ENCODE measurements around the gene FOXC2. TPM values are rescaled to one million over a fixed set of nuclear protein-coding genes. Genes with fewer than 3 reads are reported as not detected.

The FOXC2 gene
- total and polyA plus RNA-seq, 2 donors (not counting 3 experiments of a cell fraction or from before 2014, with no cell fraction given) = 7.7 to 44.0 TPM

DNA sequence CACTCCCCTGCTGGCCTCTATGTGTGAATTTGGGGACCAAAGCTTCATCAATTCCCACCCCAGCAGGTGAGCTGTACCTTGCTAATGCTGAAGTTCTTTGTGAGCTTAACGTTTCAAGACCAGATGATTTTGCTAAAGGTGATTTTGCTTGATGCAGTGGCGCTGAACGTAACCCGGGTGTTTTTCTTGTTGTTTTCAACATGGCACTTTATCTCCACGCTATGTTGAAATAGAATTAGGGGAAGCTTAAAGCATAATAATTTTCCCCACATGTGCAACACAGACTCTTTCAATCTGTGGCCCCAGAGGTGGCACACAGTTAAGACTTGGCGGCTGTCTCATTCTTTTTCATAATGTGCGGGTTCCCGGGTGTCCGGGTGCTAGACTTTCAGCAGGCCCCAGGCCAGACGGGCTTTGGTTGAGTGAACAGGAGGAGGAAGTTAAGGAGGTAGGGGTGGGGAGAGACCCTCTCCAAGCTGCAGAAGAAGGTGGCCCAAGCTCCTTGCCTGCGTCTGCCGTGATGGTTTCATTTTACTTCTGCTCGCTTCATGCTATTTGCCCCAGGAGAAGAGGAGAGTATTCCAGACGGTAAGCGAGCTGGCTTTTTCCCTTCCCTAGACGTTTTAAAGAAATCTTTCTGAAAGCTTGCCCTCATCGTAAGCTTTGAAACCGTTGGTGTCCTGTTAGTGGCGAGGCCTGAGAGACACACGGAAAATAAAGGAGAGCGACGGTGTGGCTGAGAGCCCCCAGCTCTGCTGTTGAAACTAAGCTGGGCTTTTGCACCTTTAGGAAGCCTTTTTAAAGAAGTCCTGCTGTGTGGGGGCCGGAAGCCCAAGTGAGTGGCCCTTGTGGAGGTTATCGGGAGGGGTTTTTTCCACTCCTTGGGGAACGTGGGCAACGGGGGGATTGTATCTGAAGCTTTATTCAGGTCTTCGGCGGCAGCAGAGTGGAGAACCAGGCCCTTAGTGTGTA, 4.2 kb downstream of the FOXC2 start:
- H3K27ac ChIP-seq (ENCODE audit: insufficient read depth, low read depth, low read length) = peak overlapping the region; percentile 78
- peak overlapping the region; percentile 86 for H3K9ac ChIP-seq (replicated peaks; ENCODE audit: extremely low read depth, insufficient read depth, low read length)
- dilution Hi-C loops (cut with MboI; ENCODE audit: extremely low pct_ligation_motif_present, low sequenced_read_pairs) = no loop called here
- DNase-seq (ENCODE audit: low read depth, low spot score) (peak; percentile 57), FAIRE-seq (peak; percentile 55)
- H3K9me1 ChIP-seq (replicated peaks; ENCODE audit: control insufficient read depth, extremely low read depth, insufficient read depth, low read length) = no peaks in the 10 kb centered on the region
- peaks cover 93% of the 10 kb centered on the region for H3K79me2 ChIP-seq (ENCODE audit: control insufficient read depth, insufficient read depth, low read length)
- peaks cover 35% of the 10 kb centered on the region for H3K4me1 ChIP-seq (ENCODE audit: control insufficient read depth, extremely low read depth, insufficient read depth, low read length)
- no peaks in the 10 kb centered on the region for H4K20me1 ChIP-seq (replicated peaks; ENCODE audit: control insufficient read depth, extremely low read depth, insufficient read depth, low read length)
- POLR2A ChIA-PET = interaction anchor here (0.9 kb wide), 1 partner anchor 266 kb away, joined by 4 read pairs; no protein-coding TSS in a partner anchor
- BruUV-seq (replicated peaks) = TSS peak; percentile 27
- H3K36me3 ChIP-seq (ENCODE audit: control insufficient read depth in 2 of 2, extremely low read depth in 1 of 2, insufficient read depth in 2 of 2, low read length in 2 of 2) = peaks cover 5 to 10% of the 10 kb centered on the region in 2 experiments
- H3K9me3 ChIP-seq (replicated peaks; ENCODE audit: control insufficient read depth, insufficient read depth, low read length) = no peaks in the 10 kb centered on the region
- no peak for TF ChIP-seq FOS (IDR thresholded peaks at IDR 0.05; ENCODE audit: borderline replicate concordance, insufficient read depth, low read length)
- TF ChIP-seq JUN (IDR thresholded peaks at IDR 0.05; ENCODE audit: borderline replicate concordance, insufficient read depth, insufficient read length, low read depth) = no peak
- TF ChIP-seq EZH2 (IDR thresholded peaks at IDR 0.05; ENCODE audit: borderline replicate concordance, low read depth, low read length, severe bottlenecking) = no peak
- TF ChIP-seq, protein P1, sequence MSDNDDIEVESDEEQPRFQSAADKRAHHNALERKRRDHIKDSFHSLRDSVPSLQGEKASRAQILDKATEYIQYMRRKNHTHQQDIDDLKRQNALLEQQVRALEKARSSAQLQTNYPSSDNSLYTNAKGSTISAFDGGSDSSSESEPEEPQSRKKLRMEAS (IDR thresholded peaks at IDR 0.05; ENCODE audit: insufficient read depth, insufficient read length) = no peak
- no peak for TF ChIP-seq MYC (IDR thresholded peaks at IDR 0.05; ENCODE audit: low read depth, low read length)
- TF ChIP-seq POLR2A (IDR thresholded peaks at IDR 0.05; ENCODE audit: low read depth, low read length) = no peak
- TF ChIP-seq, protein P2, sequence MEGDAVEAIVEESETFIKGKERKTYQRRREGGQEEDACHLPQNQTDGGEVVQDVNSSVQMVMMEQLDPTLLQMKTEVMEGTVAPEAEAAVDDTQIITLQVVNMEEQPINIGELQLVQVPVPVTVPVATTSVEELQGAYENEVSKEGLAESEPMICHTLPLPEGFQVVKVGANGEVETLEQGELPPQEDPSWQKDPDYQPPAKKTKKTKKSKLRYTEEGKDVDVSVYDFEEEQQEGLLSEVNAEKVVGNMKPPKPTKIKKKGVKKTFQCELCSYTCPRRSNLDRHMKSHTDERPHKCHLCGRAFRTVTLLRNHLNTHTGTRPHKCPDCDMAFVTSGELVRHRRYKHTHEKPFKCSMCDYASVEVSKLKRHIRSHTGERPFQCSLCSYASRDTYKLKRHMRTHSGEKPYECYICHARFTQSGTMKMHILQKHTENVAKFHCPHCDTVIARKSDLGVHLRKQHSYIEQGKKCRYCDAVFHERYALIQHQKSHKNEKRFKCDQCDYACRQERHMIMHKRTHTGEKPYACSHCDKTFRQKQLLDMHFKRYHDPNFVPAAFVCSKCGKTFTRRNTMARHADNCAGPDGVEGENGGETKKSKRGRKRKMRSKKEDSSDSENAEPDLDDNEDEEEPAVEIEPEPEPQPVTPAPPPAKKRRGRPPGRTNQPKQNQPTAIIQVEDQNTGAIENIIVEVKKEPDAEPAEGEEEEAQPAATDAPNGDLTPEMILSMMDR (IDR thresholded peaks at IDR 0.05; ENCODE audit: extremely low read depth in 1 of 2, insufficient read depth in 1 of 2, low read depth in 1 of 2, low read length in 2 of 2) = no peak
- TF ChIP-seq POLR2AphosphoS5 (IDR thresholded peaks at IDR 0.05; ENCODE audit: insufficient read depth, low read depth, low read length) = no peak
- TF ChIP-seq GATA2 (IDR thresholded peaks at IDR 0.05; ENCODE audit: insufficient read depth, insufficient read length, low read depth, low read length) = no peak
- no peak overlapping the region for H2AFZ ChIP-seq (ENCODE audit: low read depth, low read length)
- intact Hi-C loops (cut with micrococcal nuclease) = loop anchor here (1.0 to 2.0 kb wide), 2 partner anchors 94 to 109 kb away; no protein-coding TSS in a partner anchor
- H3K27me3 ChIP-seq (ENCODE audit: control insufficient read depth in 2 of 2, insufficient read depth in 2 of 2, low read length in 2 of 2) = no peaks in the 10 kb centered on the region
- peak overlapping the region; percentile 88 to 99 (median 94) for H3K4me3 ChIP-seq (replicated peaks in 1 of 3; ENCODE audit: insufficient read depth in 1 of 3, low read depth in 1 of 3, low read length in 3 of 3)
- CTCF ChIA-PET = interaction anchor here (0.9 to 10.4 kb wide), 14 partner anchors 91 to 727 kb away, joined by 3 to 283 read pairs (median 4); no protein-coding TSS in a partner anchor
- H3K4me2 ChIP-seq (ENCODE audit: insufficient read depth, low read length) = peak overlapping the region; percentile 76

All from endothelial cell of umbilical vein (primary cell).